Stimulated activated CD4-positive, alpha-beta T cell treated with anti-CD3 and anti-CD28 coated beads, Interleukin-4, amount 100 ng/mL, for 48 hours (primary cell): ENCODE data around the gene TBX1.

Experiments
- DNase-seq, 2 donors: peaks; one replicate each; pipeline ENCODE4 v3.0.0-alpha.2; 2020; ENCODE audit warnings: low read depth in 2 of 2

TBX1 gene

DNA sequence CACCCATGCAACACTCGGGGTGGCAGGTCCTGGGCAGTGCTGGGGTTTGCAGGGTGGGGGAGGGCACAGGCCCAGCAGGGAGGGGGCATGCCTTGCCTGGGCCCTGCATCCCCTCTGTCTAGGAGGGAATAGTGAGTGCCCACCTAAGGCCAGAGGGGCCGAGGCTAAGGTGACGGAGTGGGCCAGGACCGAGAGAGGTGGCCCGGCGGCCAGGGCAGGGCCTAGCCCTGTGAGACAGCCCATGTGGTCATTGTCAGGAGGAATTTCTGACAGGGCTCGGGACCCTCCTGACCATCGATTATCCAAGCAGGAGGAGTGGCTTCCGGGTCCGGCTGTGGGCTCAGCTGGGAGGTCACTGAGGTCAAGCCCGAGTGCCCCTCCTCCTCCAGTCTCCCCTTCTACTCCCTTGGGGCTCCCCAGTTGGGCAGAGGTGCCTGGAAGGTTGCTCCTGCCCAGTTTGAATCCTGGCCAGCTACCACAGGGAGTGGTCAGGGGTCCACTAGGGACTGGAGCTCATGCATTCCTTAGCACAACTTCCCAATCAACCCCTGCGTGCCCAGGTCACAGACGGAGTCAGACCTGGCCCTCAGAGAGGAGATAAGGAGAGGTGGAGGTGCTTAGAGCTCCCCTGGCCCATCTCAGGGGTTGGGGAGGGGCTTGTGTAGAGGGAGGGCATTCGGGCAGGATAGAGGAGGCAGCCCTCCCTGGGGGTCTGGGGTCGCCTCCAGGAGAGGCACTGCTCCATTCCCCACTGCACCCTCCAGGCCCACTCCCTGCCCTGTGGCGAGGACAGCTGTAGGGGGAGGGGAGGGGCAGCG is 22.5 kb upstream of the TBX1 start:
- DNase-seq = no peak

DNA sequence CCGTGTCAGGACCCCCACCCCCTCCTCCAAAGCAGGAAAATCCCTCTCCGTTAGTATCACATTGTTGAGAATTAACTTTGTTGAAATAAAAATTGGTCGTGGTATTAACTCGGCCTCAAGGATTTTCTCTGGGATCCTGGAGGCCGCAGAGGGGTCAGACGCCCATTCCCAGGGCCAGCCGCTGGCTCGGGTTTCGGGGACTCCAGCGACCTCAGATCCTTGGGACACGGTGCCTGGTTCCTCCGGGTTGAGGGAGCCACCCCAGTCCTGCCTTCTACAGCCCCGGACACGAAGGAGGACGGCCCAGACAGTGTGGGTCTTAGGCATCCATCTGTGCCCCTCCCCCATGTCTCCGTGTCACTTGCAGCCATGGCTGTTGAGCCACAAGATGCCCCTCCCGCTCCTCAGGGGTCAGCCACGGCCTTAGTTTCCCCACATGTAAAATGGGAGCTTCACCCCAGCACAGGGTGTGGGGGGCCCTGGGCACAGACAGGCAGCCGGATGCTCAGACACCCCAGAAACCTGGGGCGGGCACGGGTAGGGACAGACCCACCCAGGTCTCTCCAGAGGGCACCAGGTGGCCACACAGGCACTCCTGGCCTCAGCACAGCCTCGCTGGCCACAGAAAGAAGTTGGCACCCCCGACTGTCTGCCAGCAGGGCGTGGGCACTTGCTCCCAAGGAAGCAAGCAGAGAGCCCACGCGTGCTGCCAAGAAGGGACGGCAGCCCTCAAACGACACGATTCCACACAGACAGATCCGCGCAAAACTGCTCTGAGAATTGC is 21.7 kb upstream of the TBX1 start:
- no peak for DNase-seq

DNA sequence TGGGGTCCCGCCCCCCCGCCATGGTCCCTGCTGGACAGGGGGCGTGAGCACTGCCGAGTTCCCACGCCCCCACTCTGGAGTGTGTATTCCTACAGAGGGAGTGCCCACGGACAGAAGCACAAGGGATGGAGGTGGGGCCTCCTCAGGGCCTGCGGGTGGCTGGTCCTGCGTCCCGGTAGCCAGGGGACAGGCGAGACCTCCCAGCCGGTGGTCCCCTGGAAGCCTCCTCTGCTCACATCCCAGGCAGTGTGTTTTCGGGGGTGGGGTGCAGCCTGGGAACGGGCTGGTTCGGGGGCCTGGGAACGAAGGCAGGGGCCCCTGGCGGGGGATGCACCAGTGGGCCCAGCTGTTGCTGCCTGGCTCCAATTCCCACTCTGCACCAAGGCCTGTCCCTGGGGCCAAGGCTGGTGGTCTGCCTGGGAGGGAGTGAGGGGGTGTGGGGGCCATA is 21.1 kb upstream of the TBX1 start:
- no peak for DNase-seq

DNA sequence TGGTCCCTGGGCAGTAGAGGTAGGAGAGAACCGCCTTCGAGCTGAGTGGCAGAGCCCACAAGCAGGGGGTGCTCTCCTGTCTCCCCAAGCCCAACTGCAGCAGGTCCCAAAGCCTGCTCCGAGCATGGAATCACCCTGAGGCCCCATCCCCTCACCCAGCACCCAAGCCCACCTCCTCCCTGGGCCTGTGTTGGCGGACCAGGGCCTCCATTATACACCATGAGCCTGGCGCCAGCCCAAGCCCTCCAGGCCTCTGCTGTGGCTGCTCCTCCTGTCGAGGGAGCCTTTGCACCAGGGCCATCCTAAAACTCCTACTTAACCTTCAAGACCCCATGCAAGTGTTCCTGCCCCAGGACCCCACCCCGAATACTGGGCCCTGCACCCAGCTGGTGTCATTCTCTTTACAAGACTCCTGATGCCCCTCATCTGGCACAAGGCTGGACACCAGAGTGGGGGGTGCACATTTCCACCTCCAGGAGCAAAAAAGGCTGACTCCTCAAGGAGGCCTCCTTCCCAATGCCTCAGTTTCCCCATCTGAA is 20.6 kb upstream of the TBX1 start:
- DNase-seq = no peak

DNA sequence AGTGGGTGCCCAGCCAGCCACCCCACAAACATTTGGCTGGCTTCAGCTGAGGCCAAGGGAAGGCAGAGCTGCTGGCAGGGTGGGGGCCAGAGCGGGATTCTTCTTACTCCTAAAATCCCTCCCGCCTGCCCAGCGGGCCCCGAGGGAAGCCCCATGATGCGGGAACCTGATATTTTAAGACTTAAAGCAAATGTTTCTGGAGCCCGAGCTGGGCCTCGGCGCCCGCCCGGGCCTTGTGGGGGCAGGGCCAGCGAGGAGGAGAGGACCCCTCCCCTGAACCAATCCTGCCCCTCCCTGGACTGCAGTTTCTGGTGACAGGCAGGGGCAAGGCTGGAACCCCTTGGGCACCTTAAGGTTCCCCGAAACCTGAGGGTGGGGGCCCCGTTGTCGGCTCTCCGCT is 20.0 kb upstream of the TBX1 start:
- no peak for DNase-seq

DNA sequence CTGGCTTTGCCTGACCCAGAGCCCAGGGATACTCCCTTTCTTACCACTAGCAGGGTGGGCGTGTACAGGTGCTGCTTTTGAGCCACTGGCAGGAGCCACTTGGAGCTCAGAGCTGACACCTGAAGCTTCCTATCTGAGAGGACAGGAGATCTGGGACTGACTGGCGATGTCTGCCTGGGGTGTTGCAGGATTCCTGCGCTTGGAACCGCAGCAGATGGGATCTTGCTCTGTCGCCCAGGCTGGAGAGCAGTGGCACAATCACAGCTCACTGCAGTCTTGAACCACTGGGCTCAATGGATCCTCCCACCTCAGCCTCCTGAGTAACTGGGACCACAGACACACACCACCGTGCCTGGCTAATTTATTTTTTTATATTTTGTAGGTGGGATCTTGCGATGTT is 19.5 kb upstream of the TBX1 start:
- no peak for DNase-seq

DNA sequence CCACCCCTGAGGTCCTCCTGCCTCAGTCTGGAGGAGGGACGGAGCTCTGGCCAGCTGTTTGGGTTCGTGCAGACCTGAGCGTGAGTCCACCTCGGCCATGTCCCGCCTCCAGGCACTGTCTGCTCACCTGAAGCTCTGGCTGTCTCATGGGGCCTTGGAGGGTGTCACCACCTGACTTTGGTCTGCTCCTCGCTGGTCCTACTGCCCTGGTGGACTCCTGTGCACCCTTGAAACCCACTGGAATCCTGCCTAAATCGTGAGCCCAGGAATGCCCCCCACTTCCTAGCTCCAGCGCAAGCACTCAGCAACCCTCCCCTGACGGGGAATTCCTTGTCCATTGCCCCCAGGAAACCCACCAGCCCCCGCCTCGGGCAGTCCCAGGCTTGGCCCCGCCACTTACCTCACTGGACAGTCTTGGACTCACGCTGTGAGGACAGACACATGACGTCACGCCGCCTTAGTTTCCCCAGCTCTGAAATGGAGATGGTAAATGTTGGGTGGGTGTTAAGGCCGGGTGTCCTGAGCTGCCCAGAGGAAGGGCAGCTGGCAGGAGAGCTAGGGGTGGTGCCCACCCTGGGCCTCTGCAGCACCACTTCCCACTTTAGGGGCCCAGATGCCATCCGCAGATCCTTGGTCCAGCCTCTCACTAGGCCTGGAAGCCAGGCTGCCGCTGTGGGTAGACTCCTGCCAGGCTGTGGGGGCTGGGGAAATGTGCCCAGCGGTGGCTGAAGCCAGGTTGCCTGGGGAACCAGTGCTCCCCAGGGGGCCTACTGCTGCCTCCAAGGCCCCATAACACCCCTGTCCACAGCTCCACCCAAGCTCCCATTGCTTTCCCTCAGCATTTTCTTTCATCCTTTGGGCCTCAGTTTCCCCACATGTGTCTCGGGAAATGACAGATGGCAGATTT is 18.2 kb upstream of the TBX1 start:
- DNase-seq = no peak

DNA sequence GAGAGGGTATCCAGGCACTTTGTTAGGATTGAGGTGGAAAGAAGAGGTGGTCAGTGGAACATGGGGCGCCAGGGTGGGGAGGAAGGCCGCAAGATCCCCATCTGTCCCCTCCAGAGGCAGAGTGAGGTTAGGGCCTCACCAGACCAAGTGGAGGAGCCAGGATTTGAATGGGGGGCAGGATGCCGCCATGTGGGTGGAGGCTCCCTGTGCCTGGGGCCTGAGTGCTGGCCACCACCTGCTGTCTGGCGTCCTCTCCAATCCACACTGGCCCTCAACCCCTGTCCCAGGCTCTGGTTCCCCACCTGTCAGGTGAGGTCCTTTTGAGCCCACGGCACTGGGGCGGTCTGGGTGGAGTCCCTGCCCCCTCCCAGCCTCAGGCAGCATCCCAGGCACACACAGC is 17.5 kb upstream of the TBX1 start:
- DNase-seq = no peak

DNA sequence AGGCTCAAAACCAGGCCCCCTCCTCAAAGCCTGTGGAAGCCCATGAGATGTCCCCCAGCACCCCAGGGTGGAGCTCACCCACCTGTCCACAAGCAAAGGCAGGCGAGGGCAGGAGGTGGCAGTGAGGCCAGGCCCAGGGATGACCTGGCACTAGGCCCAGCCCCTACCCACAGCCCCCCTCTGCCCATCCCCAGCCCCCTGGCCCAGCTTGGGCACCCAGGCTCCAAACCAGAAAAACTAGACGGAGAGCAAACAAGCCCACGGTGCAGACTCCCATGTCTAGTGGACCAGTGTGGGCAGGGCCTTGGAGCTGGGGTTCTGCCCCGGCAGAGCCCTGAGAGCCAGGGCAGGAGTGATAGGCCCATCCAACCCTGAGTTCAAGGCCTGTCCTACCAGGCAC is 16.9 kb upstream of the TBX1 start:
- DNase-seq = no peak

DNA sequence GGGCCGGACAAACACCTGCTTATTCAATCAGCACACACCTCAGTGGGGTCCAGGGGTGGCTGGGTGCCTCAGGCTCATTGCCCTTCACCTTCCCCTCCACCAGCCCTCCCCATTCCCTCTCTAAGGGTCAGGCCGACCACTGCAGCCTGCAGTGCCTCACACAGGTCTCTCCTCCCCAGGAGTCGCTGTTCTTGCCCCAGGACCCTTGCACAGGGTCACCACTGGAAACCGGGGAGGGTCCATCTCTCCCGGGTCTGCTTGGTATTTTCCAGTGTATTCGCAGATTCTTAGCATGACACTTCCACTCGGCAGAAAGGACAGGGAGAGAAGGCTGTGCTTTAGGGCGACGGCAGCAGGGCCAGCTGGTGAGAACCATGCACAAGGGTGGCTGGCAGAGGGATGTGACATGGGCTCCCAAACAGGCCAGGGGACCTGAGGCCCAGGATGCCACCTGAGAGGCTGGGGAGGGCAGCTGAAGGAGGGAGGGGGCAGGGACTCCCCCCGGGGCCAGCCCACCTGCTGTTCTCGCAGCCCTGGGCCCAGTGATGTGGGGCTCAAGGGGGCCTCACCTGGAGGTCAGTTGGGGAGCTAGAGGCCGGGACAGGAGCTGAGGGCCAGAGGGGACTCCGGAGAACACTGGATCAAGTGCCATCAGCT is 16.1 kb upstream of the TBX1 start:
- no peak for DNase-seq

DNA sequence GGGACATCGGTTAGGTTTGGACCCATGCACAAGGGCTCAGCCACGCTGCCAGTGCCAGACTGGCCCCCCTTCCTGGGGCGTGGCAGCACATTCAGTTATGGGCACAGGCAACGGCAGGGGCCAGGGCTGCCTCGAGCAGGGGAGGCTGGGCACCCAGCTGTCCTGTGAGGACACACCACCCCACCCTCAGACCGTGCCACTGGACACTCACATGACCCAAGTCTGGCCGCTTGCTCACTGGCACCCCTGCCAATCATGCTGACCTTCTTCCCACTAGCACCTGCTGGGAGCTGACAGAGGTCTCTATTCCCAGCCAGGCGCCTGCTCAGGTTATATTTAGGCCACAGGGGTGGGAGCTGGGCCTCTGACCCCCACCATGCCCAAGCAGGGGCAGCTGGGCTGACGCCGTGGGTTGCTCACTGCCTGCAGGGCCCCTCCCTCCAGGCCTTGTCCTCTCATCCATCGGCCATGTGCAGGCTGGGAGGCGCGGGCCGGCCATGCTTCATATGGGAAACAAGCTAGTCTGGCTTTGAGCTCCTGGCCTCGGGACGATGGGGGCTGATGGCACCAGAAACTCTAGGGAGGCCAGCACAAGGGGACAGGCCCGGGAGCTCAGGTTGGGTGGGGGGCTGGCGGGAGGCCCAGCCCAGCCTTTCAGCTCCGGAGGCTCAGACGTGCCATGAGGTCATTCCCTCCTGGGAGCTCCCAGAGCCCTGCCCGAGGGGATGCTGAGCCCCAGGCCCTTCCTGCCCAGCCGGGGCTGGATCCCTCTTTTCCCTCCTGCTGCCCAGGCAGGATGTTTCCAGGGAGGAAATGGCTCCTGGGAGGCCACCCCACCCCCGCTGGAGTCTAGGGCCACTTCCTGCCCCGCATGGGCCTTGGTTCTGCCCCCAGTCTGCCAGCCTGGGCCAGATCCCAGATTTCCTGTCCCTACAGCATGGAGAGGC is 15.2 kb upstream of the TBX1 start:
- no peak for DNase-seq

DNA sequence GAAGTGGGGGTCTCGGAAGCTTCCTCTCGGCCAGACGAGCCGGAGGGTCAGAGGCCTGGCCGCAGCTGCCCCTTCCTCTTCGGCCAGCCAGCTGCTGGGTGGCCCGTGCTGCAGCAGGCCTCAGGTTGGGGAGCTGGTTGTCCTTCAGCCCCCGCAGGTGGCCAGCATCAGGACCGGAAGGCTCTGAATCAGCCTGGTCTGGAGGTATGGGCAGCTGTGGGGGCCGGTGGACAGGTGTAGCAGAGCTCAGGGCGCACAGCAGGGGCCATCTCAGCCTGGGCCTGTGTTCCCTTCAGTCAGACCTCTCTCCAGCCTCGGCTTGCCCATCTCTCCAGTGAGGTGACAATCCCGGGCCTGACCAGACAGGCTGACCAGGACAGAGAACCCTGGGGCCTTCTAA is 13.9 kb upstream of the TBX1 start:
- no peak for DNase-seq

DNA sequence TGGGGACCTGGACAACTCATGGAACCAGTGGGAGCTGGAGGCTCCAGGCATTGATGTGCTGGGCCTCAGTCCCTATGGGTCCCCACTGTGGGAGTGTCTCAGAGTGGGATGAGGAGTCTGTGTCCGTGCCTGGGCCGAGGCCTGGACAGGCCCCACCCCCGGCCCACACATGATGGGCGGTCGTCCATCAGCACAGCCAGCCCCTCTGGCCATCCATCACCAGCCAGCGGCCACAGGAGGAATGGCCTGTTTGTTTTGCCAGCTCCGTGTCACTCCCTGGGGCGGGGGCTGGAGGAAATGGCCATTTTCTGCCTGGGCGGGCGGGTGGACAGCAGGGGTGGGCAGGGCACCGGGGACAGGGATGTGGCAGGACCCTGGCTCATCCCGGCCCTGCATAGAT is 13.0 kb upstream of the TBX1 start:
- DNase-seq = no peak

DNA sequence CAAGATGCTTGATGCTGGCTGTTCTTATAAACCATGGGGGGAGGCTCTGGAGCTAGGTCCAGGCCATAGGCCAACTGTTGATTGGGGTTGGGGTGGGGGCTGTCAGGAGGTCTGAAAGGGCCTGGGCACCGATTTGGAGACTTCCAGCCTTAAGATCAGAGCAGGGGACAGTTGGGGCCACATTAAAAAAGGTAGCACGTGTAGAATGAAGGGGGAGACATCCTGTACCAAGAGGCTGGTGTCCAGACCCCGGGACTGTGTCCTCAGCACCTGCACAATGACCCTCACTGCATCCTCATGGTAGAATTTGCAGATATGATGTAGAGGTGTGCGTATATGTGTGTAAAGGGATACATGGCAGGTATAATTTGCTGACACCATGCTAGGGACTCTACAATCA is 12.4 kb upstream of the TBX1 start:
- no peak for DNase-seq

DNA sequence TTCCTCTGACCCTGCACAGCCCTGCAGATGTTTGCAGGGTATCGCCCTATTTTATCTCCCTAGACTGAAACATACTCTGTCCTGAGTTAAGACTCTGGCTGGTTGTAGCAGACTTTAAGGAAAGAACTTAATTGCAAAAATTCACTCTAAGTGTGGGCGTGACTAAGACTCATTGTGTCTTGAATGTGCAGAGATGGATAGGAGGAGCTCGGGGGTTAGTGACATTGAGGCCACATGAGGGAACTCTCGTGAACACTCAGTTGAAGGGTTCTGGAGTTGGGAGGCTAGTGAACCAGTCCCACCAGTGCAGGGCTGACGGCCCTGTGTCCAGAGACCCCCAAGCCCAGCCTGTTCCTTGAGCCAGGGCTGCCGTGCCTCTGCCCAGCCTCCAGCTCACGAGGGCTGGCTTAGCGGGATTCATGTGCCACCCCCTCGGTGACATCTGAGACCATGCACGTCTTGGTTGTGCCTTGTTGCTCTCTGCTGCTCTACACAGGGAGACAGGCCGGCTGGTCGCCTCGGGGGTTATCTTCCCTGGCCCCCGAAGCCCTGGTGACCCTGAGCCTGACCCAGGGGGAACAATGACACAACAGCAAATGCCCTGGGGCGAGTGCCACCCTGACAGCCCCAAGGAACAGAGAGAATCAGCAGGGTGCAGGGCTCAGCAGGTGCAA is 11.4 kb upstream of the TBX1 start:
- DNase-seq = no peak

DNA sequence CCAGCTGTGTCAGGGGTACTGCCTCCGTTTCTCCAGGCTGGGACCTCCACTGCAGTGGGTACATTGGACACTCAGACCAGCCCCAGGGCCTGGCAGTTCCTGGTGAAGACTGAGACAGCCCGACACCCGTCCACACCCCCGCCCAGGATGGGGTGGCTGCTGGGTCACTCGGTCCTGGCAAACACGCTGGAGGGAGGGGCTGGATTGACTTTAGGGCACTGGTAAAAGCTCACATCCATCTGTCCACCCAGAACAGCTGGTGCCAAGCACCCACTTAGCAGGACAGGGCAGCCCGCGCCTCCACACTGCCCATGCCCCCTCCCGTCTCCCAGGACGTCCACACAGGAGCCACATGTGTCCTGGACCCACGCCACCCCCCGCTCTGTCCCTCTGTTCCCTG is 10.7 kb upstream of the TBX1 start:
- DNase-seq = no peak

DNA sequence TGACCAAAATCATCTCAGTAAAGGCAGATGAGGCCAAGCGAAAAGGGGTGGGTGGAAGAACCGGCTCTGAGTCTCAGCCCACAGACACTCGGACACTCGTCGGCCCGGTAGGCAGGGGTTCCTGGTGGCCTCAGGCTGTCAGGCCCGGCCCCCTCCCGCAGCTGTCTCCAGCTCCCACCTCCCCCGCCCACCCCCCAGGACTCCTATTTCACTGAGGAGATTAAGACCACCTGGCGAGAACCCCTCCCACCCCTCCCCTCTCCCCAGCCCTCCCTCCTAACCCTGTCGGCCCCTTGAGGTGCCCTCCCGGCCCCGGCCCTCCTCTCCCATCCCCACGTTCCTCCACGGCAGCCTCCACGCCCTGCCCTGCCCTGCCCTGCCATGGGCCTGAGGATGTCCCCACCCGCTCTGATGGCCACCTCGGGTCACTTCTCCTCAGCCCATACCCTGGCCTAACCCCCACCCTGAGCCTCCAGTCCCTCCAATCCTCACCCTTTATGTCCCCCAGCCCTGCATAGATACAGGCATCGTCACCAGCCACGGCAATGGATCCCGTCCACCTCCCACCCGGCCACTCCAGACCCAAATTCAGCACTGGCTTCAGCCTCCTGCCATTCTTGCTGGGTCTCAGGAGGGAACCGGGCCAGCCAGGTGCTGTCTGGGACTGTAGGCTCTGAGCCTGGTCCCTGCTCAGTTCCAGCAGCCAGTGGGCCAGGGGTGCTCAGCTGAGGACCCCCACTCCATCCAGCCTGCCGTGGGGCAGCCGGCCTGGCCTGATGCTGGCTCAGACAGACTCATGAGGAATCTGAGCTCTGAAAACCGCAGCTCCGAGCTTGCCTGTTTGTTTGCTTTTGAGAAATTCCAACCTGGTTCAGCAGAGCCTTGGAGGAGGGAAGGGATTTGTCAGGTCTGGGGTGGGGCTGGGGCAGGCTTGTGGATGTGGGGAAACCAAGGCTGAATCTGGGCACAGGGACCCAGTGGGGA is 9.8 kb upstream of the TBX1 start:
- no peak for DNase-seq

DNA sequence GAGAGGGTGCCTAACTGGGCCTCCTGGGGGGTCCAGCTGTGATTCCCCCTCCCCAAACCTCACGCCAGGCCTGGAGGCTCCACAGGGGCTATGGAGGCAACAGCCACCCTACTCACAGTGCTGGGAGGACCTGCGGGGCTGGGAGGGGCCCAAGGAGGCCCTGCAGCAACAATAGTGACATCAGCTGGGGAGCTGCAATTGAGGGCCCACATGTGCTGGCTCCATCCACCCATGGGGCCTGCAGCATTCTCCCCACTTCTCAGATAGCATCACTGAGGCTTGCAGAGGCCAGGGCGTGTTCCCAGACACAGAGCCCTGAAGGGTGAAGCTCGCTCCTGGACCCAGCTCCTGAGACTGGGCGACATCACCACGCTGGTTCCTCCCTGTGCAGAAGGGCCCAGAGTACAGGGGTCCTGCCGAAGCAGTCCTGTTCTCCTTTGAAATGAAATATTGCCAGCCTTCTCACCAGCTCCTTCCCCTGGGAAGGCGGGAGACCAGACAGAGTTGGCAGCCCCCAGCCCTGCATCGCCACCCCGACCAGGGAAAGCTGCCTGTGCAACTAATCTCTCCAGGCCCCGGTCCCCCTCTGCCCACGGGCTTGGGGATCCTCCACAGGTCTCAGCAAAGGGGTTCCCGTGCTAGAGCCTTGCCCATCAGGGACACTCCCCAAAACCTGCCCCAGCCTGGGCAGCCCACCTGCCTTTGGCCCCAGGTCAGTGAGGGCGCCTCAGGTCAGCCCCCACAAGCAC is 8.9 kb upstream of the TBX1 start:
- no peak for DNase-seq
